Stomach (tissue), 9 donors: Measurements from ENCODE around the gene SLC5A10. TPM values are rescaled to one million over a fixed set of nuclear protein-coding genes. Genes with fewer than 3 reads are reported as not detected.
A peak's percentile ranks its signal among the peaks of the same experiment; 100 is the strongest.

Source experiments
- DNase-seq, 2 donors: peaks; one replicate each; pipeline versions ENCODE4 v3.0.0 to v3.0.0-alpha.2; 2013 to 2019
- H3K27ac ChIP-seq, 5 donors: fragments of 200-600 bp in 4 of 5; sonication (generic) in 4 of 5; one replicate each; pipeline ENCODE4 v1.5.1; 2013 to 2019; ENCODE audit warnings: mild to moderate bottlenecking in 1 of 5, moderate library complexity in 1 of 5
- H3K27me3 ChIP-seq, 3 donors: fragments of 200-600 bp; sonication (generic); one replicate each; pipeline ENCODE4 v1.5.1; 2017 to 2019; ENCODE audit warnings: mixed run types in 1 of 3
- H3K36me3 ChIP-seq, 4 donors: fragments of 200-600 bp; sonication (generic); 1 replicate in 3 of 4; 2 replicates in 1 of 4; pipeline ENCODE4 v1.5.1; 2016 to 2019
- H3K4me1 ChIP-seq, 4 donors: fragments of 200-600 bp; sonication (generic); one replicate each; pipeline ENCODE4 v1.5.1; 2016 to 2019
- H3K4me3 ChIP-seq, 4 donors: fragments of 200-600 bp; sonication (generic) in 3 of 4; one replicate each; pipeline ENCODE4 v1.5.1; 2016 to 2019; ENCODE audit warnings: mild to moderate bottlenecking in 1 of 4
- H3K9me3 ChIP-seq, 4 donors: fragments of 200-600 bp; sonication (generic); one replicate each; pipeline ENCODE4 v1.5.1; 2016 to 2019
- EP300 ChIP-seq: sonication (generic); formaldehyde crosslinking; IDR thresholded peaks from one replicate; pipeline ENCODE4 v1.6.1; 2017; ENCODE audit warnings: antibody characterized with exemption
- POLR2A ChIP-seq, 4 donors: fragments of 450-650 bp; IDR thresholded peaks; one replicate each; pipeline ENCODE4 v1.6.1; 2016; ENCODE audit warnings: antibody characterized with exemption in 4 of 4, control low read depth in 2 of 4, mild to moderate bottlenecking in 1 of 4, moderate library complexity in 1 of 4
- POLR2AphosphoS5 ChIP-seq, 3 donors: sonication (generic); formaldehyde crosslinking; IDR thresholded peaks; one replicate each; pipeline ENCODE4 v1.6.1; 2016; ENCODE audit warnings: antibody characterized with exemption in 3 of 3
- WGBS, 5 donors: extraction: QIAGEN DNeasy Blood & Tissue Kit in 3 of 5; methylation state at CpG; one replicate each; pipeline versions ENCODE4 v1.1.5 to v1.1.7; 2013 to 2018; 5-methylcytosine and 5-hydroxymethylcytosine counted together
- intact Hi-C: fragments of 100-400 bp; cut with DNase I; formaldehyde crosslinking; loops from one replicate; pipeline ENCODE4 v1.15.1; 2023; ENCODE audit warnings: low total_unique reads
- polyA plus RNA-seq, 3 donors: library from polyadenylated mRNA; stranded (reverse); fragments of 200-250 nt; gene quantifications; one replicate each; pipeline ENCODE4 v1.2.3, GENCODE V29; 2013
- total RNA-seq, 5 donors: library from RNA; depleted of rRNA; stranded (reverse); fragments of >200 nt; gene quantifications; one replicate each; pipeline versions ENCODE4 v1.1.0 to v1.2.3, GENCODE V29; 2014 to 2016
- TF ChIP-seq, protein P1 (sequence below), 7 experiments: fragments of 450-650 bp in 4 of 7; fragments of 200-600 bp in 3 of 7; sonication (generic) in 3 of 7; IDR thresholded peaks; one replicate each; pipeline ENCODE4 v1.5.1; 2016 to 2019; ENCODE audit warnings: antibody characterized with exemption in 7 of 7, control low read depth in 2 of 7, mild to moderate bottlenecking in 1 of 7
- donor health status: healthy with polysubstance abuse.
- donor health status: Bipolar disorder and iron deficiency.
- donor health status: healthy.

Gene SLC5A10
- total and polyA plus RNA-seq, 8 donors: 0.06 to 0.46 (median 0.13) TPM; not detected in 5

GRCh38 chr17:18964018-18964351 lies 12.0 kb downstream of the SLC5A10 start:
- Histone ChIP-seq H3K27me3 (no peaks in the 10 kb centered on the region), H3K9me3 (no peaks in the 10 kb centered on the region), H3K4me3 (no peak overlapping the region), H3K4me1 (peaks cover 16 to 27% (median 24%) of the 10 kb centered on the region in 4 donors), H3K27ac (no peak overlapping the region), H3K36me3 (no peaks in the 10 kb centered on the region)
- TF ChIP-seq POLR2AphosphoS5 (IDR thresholded peaks at IDR 0.05): no peak
- TF ChIP-seq POLR2A (IDR thresholded peaks at IDR 0.05): no peak
- TF ChIP-seq EP300: no peak
- TF ChIP-seq, protein P1, sequence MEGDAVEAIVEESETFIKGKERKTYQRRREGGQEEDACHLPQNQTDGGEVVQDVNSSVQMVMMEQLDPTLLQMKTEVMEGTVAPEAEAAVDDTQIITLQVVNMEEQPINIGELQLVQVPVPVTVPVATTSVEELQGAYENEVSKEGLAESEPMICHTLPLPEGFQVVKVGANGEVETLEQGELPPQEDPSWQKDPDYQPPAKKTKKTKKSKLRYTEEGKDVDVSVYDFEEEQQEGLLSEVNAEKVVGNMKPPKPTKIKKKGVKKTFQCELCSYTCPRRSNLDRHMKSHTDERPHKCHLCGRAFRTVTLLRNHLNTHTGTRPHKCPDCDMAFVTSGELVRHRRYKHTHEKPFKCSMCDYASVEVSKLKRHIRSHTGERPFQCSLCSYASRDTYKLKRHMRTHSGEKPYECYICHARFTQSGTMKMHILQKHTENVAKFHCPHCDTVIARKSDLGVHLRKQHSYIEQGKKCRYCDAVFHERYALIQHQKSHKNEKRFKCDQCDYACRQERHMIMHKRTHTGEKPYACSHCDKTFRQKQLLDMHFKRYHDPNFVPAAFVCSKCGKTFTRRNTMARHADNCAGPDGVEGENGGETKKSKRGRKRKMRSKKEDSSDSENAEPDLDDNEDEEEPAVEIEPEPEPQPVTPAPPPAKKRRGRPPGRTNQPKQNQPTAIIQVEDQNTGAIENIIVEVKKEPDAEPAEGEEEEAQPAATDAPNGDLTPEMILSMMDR (IDR thresholded peaks at IDR 0.05): no peak
- DNase-seq: peak in 1 of 2 donors; percentile 2
- intact Hi-C loops: no loop called here
- WGBS, 5 donors: 83 to 91% (median 88%) methylated on average over 9 of the region's 9 CpGs

DNA sequence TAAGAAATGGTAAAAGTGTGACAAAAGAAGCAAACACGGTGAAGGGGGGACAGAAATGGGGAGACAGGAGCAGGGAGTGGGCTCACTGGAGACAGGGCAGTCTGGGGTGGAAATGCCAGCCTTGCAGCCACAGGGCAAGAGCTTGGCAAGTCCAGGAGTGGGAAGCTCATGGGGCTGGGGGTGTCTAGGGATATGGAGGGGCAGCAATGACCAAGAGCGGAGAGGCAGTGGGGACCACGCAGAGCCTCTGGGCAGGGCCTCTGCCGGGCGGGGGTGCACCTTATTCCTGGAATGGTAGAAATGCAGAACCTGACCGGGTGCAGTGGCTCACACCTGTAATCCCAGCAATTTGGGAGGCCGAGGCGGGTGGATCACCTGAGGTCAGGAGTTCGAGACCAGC lies 12.6 kb downstream of the SLC5A10 start:
- peaks cover 21 to 33% (median 29%) of the 10 kb centered on the region in 4 donors for H3K4me1 ChIP-seq
- DNase-seq: peak in 1 of 2 donors; percentile 1
- WGBS, 5 donors: 92 to 94% (median 93%) methylated on average over 9 of the region's 9 CpGs
- H3K9me3 ChIP-seq: no peaks in the 10 kb centered on the region
- no peak overlapping the region for H3K27ac ChIP-seq
- TF ChIP-seq POLR2AphosphoS5 (IDR thresholded peaks at IDR 0.05) (no peak), EP300 (no peak), POLR2A (IDR thresholded peaks at IDR 0.05) (no peak)
- TF ChIP-seq, protein P1 (IDR thresholded peaks at IDR 0.05): no peak
- intact Hi-C loops: no loop called here
- H3K36me3 ChIP-seq: no peaks in the 10 kb centered on the region
- H3K4me3 ChIP-seq: no peak overlapping the region
- no peaks in the 10 kb centered on the region for H3K27me3 ChIP-seq

- Histone ChIP-seq H3K4me3 (no peak overlapping the region), H3K9me3 (no peaks in the 10 kb centered on the region), H3K27me3 (no peaks in the 10 kb centered on the region), H3K36me3 (peaks cover 0 to 5% (median 2%) of the 10 kb centered on the region in 4 donors), H3K4me1 (peaks cover 23 to 42% (median 36%) of the 10 kb centered on the region in 4 donors), H3K27ac (no peak overlapping the region)
- WGBS, 5 donors: 74 to 82% (median 78%) methylated on average over 14 of the region's 14 CpGs
- TF ChIP-seq POLR2AphosphoS5 (IDR thresholded peaks at IDR 0.05) (no peak), POLR2A (IDR thresholded peaks at IDR 0.05) (no peak), EP300 (no peak)
- TF ChIP-seq, protein P1 (IDR thresholded peaks at IDR 0.05): no peak
- intact Hi-C loops: no loop called here
- no peak for DNase-seq
These were observed 13.7 kb downstream of the SLC5A10 start for GRCh38 chr17:18965530-18966236.

GRCh38 chr17:18966831-18967624 lies 15.1 kb downstream of the SLC5A10 start:
- TF ChIP-seq EP300: no peak
- TF ChIP-seq, protein P1 (IDR thresholded peaks at IDR 0.05): no peak
- TF ChIP-seq POLR2A (IDR thresholded peaks at IDR 0.05): no peak
- no peak for TF ChIP-seq POLR2AphosphoS5 (IDR thresholded peaks at IDR 0.05)

More at GRCh38 chr17:18966831-18967624, 15.1 kb downstream of the SLC5A10 start:
- Histone ChIP-seq H3K4me1 (peaks cover 23 to 39% (median 36%) of the 10 kb centered on the region in 4 donors), H3K36me3 (peaks cover 0 to 18% (median 15%) of the 10 kb centered on the region in 4 donors), H3K27me3 (no peaks in the 10 kb centered on the region), H3K4me3 (no peak overlapping the region), H3K27ac (peak overlapping the region in 2 of 5 donors; percentile 58 to 61), H3K9me3 (no peaks in the 10 kb centered on the region)
- 42 to 62% (median 52%) methylated on average over 16 to 19 of the region's 19 CpGs for WGBS, 5 donors
- DNase-seq: peak; percentile 55 to 69
- intact Hi-C loops: no loop called here
